Stromal cell of bone marrow (primary cell): ENCODE measurements around the gene C1orf21.

Experiments
- DNase-seq: peaks from one replicate; pipeline ENCODE4 v3.0.0-alpha.2; 2012; ENCODE audit warnings: low read depth

C1orf21 gene

GRCh38 chr1:184650177-184650866, 263.5 kb downstream of the C1orf21 start:
- no peak for DNase-seq

- DNase-seq, result no peak
Observed at GRCh38 chr1:184655185-184655584, 268.4 kb downstream of the C1orf21 start.

GRCh38 chr1:184656221-184656620, 269.4 kb downstream of the C1orf21 start:
- DNase-seq, result no peak

GRCh38 chr1:184658055-184658454, 271.2 kb downstream of the C1orf21 start:
- no peak for DNase-seq

- DNase-seq, result no peak
Observed at GRCh38 chr1:184660462-184661191, 273.8 kb downstream of the C1orf21 start.

- DNase-seq, result no peak
Observed at GRCh38 chr1:184661801-184662200, 275.0 kb downstream of the C1orf21 start.

GRCh38 chr1:184664042-184664660, 277.3 kb downstream of the C1orf21 start:
- DNase-seq, result peak; percentile 38

GRCh38 chr1:184664661-184665060, 277.8 kb downstream of the C1orf21 start:
- DNase-seq, result no peak

GRCh38 chr1:184665360-184665759, 278.5 kb downstream of the C1orf21 start:
- DNase-seq, result no peak

- DNase-seq, result no peak
Observed at GRCh38 chr1:184669391-184669790, 282.6 kb downstream of the C1orf21 start.

GRCh38 chr1:184672013-184672726, 285.3 kb downstream of the C1orf21 start:
- no peak for DNase-seq

GRCh38 chr1:184673305-184673704, 286.5 kb downstream of the C1orf21 start:
- no peak for DNase-seq

GRCh38 chr1:184677344-184677743, 290.5 kb downstream of the C1orf21 start:
- DNase-seq, result no peak
